HepG2 (cell line): Measurements from ENCODE around the gene TMBIM6. TPM values are rescaled to one million over a fixed set of nuclear protein-coding genes. Genes with fewer than 3 reads are reported as not detected.

Experiments used
- ATAC-seq: fragments of 200-7000 bp; cut with Tn5 transposase; 3 replicates; pipeline ENCODE4 v1.9.1; 2020; ENCODE audit warnings: mild to moderate bottlenecking, moderate library complexity
- BruUV-seq: library from RNA; stranded (reverse); fragments of 400-500 nt; replicated peaks from 2 replicates; lab custom pipeline; 2021; lab: Mats Ljungman, UMichigan
- CTCF ChIA-PET: fragments of 300-600 bp; formaldehyde crosslinking; extraction: SDS; loops from one replicate; lab custom pipeline; 2021; ENCODE audit warnings: low total read pairs, inconsistent platforms, low intra/inter-chr PET ratio; lab: Yijun Ruan, JAX
- POLR2A ChIA-PET: fragments of 350-600 bp; sonication (Branson Sonifier 250); formaldehyde crosslinking; loops from one replicate; lab custom pipeline; 2020; ENCODE audit warnings: antibody characterized with exemption, inconsistent platforms; lab: Yijun Ruan, JAX
- DNase-seq: peaks from one replicate; pipeline ENCODE4 v3.0.0-alpha.2; 2015; ENCODE audit warnings: low spot score
- FAIRE-seq: peaks from 3 replicates; lab custom pipeline; 2011; peaks lifted over from hg19 to GRCh38; lab: Jason Lieb, UNC
- H2AFZ ChIP-seq: one replicate; pipeline ENCODE4 v1.6.1; 2011; ENCODE audit warnings: low read length, inconsistent platforms
- H3K27ac ChIP-seq: fragments of 300-600 bp; 3 replicates; pipeline ENCODE4 v1.8.0; 2011; ENCODE audit warnings: mixed run types, mild to moderate bottlenecking, mixed read lengths, low read length, inconsistent platforms; ENCODE audit not compliant: insufficient read depth; ENCODE audit errors: extremely low read length
- H3K27me3 ChIP-seq, 2 experiments: fragments of 200-600 bp in 1 of 2; 2 replicates in 1 of 2; 3 replicates in 1 of 2; pipeline versions ENCODE4 v1.6.0 to v1.8.0; 2011; ENCODE audit warnings: low read length in 2 of 2, mild to moderate bottlenecking in 2 of 2, moderate library complexity in 2 of 2, inconsistent platforms in 1 of 2; ENCODE audit not compliant: insufficient read depth in 2 of 2, control insufficient read depth in 1 of 2
- H3K36me3 ChIP-seq, 2 experiments: fragments of 200-600 bp in 1 of 2; replicated peaks in 1 of 2; 2 replicates in 1 of 2; 3 replicates in 1 of 2; pipeline versions ENCODE4 v1.5.1 to v1.8.0; 2011; ENCODE audit warnings: low read length in 2 of 2, inconsistent platforms in 1 of 2; ENCODE audit not compliant: insufficient read depth in 2 of 2, control insufficient read depth in 1 of 2
- H3K4me1 ChIP-seq: 2 replicates; pipeline ENCODE4 v1.5.1; 2012; ENCODE audit warnings: low read length, inconsistent platforms; ENCODE audit not compliant: insufficient read depth
- H3K4me2 ChIP-seq: 2 replicates; pipeline ENCODE4 v1.6.0; 2011; ENCODE audit warnings: low read depth, low read length, inconsistent platforms
- H3K4me3 ChIP-seq, 3 experiments: fragments of 200-600 bp in 1 of 3; sonication (generic), shearing (Covaris generic) in 1 of 3; replicated peaks in 1 of 3; 2 replicates each; pipeline ENCODE4 v1.5.1; 2011 to 2016; ENCODE audit warnings: low read length in 3 of 3, inconsistent platforms in 2 of 3, low read depth in 2 of 3, mild to moderate bottlenecking in 2 of 3, control low read depth in 1 of 3, mixed read lengths in 1 of 3; ENCODE audit not compliant: insufficient read depth in 1 of 3
- H3K79me2 ChIP-seq: one replicate; pipeline ENCODE4 v1.6.1; 2011; ENCODE audit warnings: low read length, inconsistent platforms; ENCODE audit not compliant: insufficient read depth
- H3K9ac ChIP-seq: 2 replicates; pipeline ENCODE4 v1.6.0; 2011; ENCODE audit warnings: mild to moderate bottlenecking, low read depth, low read length, inconsistent platforms; ENCODE audit not compliant: insufficient read depth
- H3K9me3 ChIP-seq: 2 replicates; pipeline ENCODE4 v1.5.1; 2012; ENCODE audit warnings: mild to moderate bottlenecking, low read length
- H4K20me1 ChIP-seq: 2 replicates; pipeline ENCODE4 v1.6.0; 2011; ENCODE audit warnings: inconsistent platforms, mild to moderate bottlenecking, low read length, moderate library complexity; ENCODE audit not compliant: insufficient read depth
- ARNTL ChIP-seq: sonication (generic); formaldehyde crosslinking; IDR thresholded peaks from 2 replicates; pipeline ENCODE4 v1.4.0; 2020; ENCODE audit warnings: mild to moderate bottlenecking, missing genetic modification reagents
- GABPB1 ChIP-seq: IDR thresholded peaks from 2 replicates; pipeline ENCODE4 v1.6.1; 2016; ENCODE audit warnings: mild to moderate bottlenecking, missing genetic modification reagents, moderate library complexity, missing compliant biosample characterization
- NPAS2 ChIP-seq: sonication (generic); formaldehyde crosslinking; IDR thresholded peaks from 2 replicates; pipeline ENCODE4 v1.8.0; 2022; ENCODE audit warnings: mild to moderate bottlenecking, missing genetic modification reagents, borderline replicate concordance
- PTBP1 ChIP-seq: fragments of 200-400 bp; formaldehyde crosslinking; IDR thresholded peaks from 2 replicates; pipeline ENCODE4 v1.6.1; 2018; ENCODE audit warnings: low read length, low read depth; ENCODE audit not compliant: poor library complexity, severe bottlenecking
- THRA ChIP-seq: sonication (generic); formaldehyde crosslinking; IDR thresholded peaks from 2 replicates; pipeline ENCODE4 v1.4.0; 2020; ENCODE audit warnings: missing genetic modification reagents, borderline replicate concordance
- ZKSCAN1 ChIP-seq: fragments of 150-350 bp; IDR thresholded peaks from 2 replicates; pipeline ENCODE4 v1.6.1; 2014; ENCODE audit warnings: low read length
- ZNF124 ChIP-seq: sonication (generic); formaldehyde crosslinking; IDR thresholded peaks from 2 replicates; pipeline ENCODE4 v1.4.0; 2020; ENCODE audit warnings: missing genetic modification reagents
- ZNF574 ChIP-seq: sonication (generic); formaldehyde crosslinking; IDR thresholded peaks from 2 replicates; pipeline ENCODE4 v1.4.0; 2020; ENCODE audit warnings: missing genetic modification reagents
- ZNF761 ChIP-seq: sonication (generic); formaldehyde crosslinking; conservative IDR thresholded peaks from 2 replicates; pipeline ENCODE4 v1.4.0; 2020; ENCODE audit warnings: mild to moderate bottlenecking, missing genetic modification reagents
- WGBS: methylation state at CpG from one replicate; pipeline ENCODE4 v1.1.6; 2017; ENCODE audit warnings: low lambda C conversion rate; 5-methylcytosine and 5-hydroxymethylcytosine counted together
- in situ Hi-C: cut with HindIII; loops from 2 replicates; pipeline ENCODE4 v1.10.0; 2017; ENCODE audit warnings: low pct_unique_long_range_greater_than_20kb; ENCODE audit not compliant: extremely low pct_ligation_motif_present
- intact Hi-C: fragments of 100-400 bp; cut with micrococcal nuclease; formaldehyde crosslinking; loops from one replicate; pipeline ENCODE4 v1.10.0; 2022; ENCODE audit not compliant: unreplicated experiment
- polyA plus RNA-seq, 8 experiments: library from polyadenylated mRNA; depleted of rRNA in 3 of 8; stranded (reverse) in 7 of 8; unstranded in 1 of 8; fragments of >200 nt; fragmentation: Illumina TruSeq in 4 of 8; extraction: Trizol in 4 of 8; gene quantifications; 2 replicates each; pipeline versions ENCODE4 v1.2.1 to v1.2.3, GENCODE V29; 2011 to 2016; ENCODE audit warnings: low read depth in 4 of 8, missing spikeins in 1 of 8, mixed read lengths in 1 of 8; ENCODE audit not compliant: insufficient read depth in 1 of 8
- total RNA-seq, 5 experiments: library from RNA; depleted of rRNA; stranded (reverse); fragments of >200 nt; fragmentation: Illumina TruSeq; extraction: Trizol; gene quantifications; 2 replicates each; pipeline ENCODE4 v1.2.3, GENCODE V29; 2016; ENCODE audit warnings: low read depth in 1 of 5

TMBIM6 gene
- total and polyA plus RNA-seq, 2 of the 13 experiments (the other 11 are each of a cell fraction or from before 2014, with no cell fraction given): 412 to 468 TPM

GRCh38 chr12:49801141-49802063 is 60.0 kb downstream of the TMBIM6 start:
- CTCF ChIA-PET: no interaction called here
- Histone ChIP-seq H3K4me1 (peaks cover 20% of the 10 kb centered on the region), H3K36me3 (peaks cover 25 to 79% of the 10 kb centered on the region in 2 experiments), H3K9ac (peak overlapping the region; percentile 31; the same call in 1 of the 2 replicates), H3K4me2 (0 out of 2 replicates have a peak overlapping the region, but pooled peaks have one; percentile 23), H3K4me3 (no peak overlapping the region), H4K20me1 (no peaks in the 10 kb centered on the region), H3K79me2 (no peaks in the 10 kb centered on the region), H3K27ac (peak overlapping the region; percentile 64), H3K27me3 (no peaks in the 10 kb centered on the region), H3K9me3 (no peaks in the 10 kb centered on the region), H2AFZ (no peak overlapping the region)
- POLR2A ChIA-PET: interaction anchor here (0.8 to 1.6 kb wide), 3 partner anchors 27 to 42 kb away, joined by 3 to 5 read pairs (median 3); partner anchors contain the start of genes BCDIN3D and NCKAP5L
- intact Hi-C loops (loop anchor here (5.0 kb wide), 1 partner anchor 534 kb away; the partner anchor contains the start of gene TUBA1C), in situ Hi-C loops (no loop called here)
- TF ChIP-seq ARNTL (CRISPR knock-in tag) (no peak), THRA (CRISPR knock-in tag) (no peak), ZKSCAN1 (no peak), ZNF761 (no peak), ZNF574 (CRISPR knock-in tag) (no peak), ZNF124 (no peak), GABPB1 (CRISPR knock-in tag) (no peak), NPAS2 (CRISPR knock-in tag) (no peak), PTBP1 (no peak)
- WGBS: 92% methylated on average over 15 of the region's 17 CpGs
- no peak for DNase-seq
- BruUV-seq: no TSS peak
- FAIRE-seq: no peak
- no peak; the same call in 2 of the 3 replicates for ATAC-seq
